Astrocyte (in vitro differentiated cells and primary cell): ENCODE data around the gene MYBBP1A. TPM values are rescaled to one million over a fixed set of nuclear protein-coding genes. Genes with fewer than 3 reads are reported as not detected.
"Not testable (repeated sequence)": the region's sequence is repeated elsewhere in the genome, so short reads cannot be mapped to it uniquely, and the experiment has no call there.

Experiments used
- DNase-seq: peaks from one replicate; pipeline ENCODE4 v3.0.0-alpha.2; 2010; ENCODE audit warnings: low read depth
- FAIRE-seq: peaks from 2 replicates; lab custom pipeline; 2011; peaks lifted over from hg19 to GRCh38; lab: Jason Lieb, UNC
- H2AFZ ChIP-seq: 2 replicates; pipeline ENCODE4 v1.6.0; 2012; ENCODE audit warnings: low read depth, low read length, inconsistent platforms
- H3K27ac ChIP-seq: 2 replicates; pipeline ENCODE4 v1.5.1; 2011; ENCODE audit warnings: low read depth, low read length, inconsistent platforms
- H3K27me3 ChIP-seq: 2 replicates; pipeline ENCODE4 v1.6.0; 2011; ENCODE audit warnings: low read length, inconsistent platforms; ENCODE audit not compliant: insufficient read depth
- H3K36me3 ChIP-seq: 2 replicates; pipeline ENCODE4 v1.5.1; 2011; ENCODE audit warnings: low read length, inconsistent platforms; ENCODE audit not compliant: insufficient read depth
- H3K4me1 ChIP-seq: 2 replicates; pipeline ENCODE4 v1.5.1; 2011; ENCODE audit warnings: low read length, inconsistent platforms; ENCODE audit not compliant: insufficient read depth
- H3K4me2 ChIP-seq: 2 replicates; pipeline ENCODE4 v1.6.0; 2012; ENCODE audit warnings: low read length, inconsistent platforms
- H3K4me3 ChIP-seq: 2 replicates; pipeline ENCODE4 v1.5.1; 2011; ENCODE audit warnings: low read depth, mild to moderate bottlenecking, low read length, inconsistent platforms; ENCODE audit not compliant: insufficient read depth
- H3K79me2 ChIP-seq: 2 replicates; pipeline ENCODE4 v1.6.0; 2012; ENCODE audit warnings: mild to moderate bottlenecking, low read length, inconsistent platforms; ENCODE audit not compliant: insufficient read depth
- H3K9ac ChIP-seq: 2 replicates; pipeline ENCODE4 v1.6.0; 2012; ENCODE audit warnings: mild to moderate bottlenecking, low read length, inconsistent platforms
- H3K9me3 ChIP-seq: 2 replicates; pipeline ENCODE4 v1.5.1; 2012; ENCODE audit warnings: low read depth, mild to moderate bottlenecking, low read length, inconsistent platforms; ENCODE audit not compliant: insufficient read depth
- H4K20me1 ChIP-seq: 2 replicates; pipeline ENCODE4 v1.6.0; 2012; ENCODE audit warnings: low read length, inconsistent platforms; ENCODE audit not compliant: insufficient read depth
- H3K27ac Mint-ChIP-seq: one replicate; pipeline ENCODE4 v1.8.0; 2021; ENCODE audit warnings: mild to moderate bottlenecking, mixed read lengths; ENCODE audit not compliant: unreplicated experiment
- H3K27me3 Mint-ChIP-seq: one replicate; pipeline ENCODE4 v1.8.0; 2021; ENCODE audit warnings: low read depth, mixed read lengths; ENCODE audit not compliant: unreplicated experiment
- H3K36me3 Mint-ChIP-seq: one replicate; pipeline ENCODE4 v1.8.0; 2021; ENCODE audit warnings: low read depth, mixed read lengths; ENCODE audit not compliant: unreplicated experiment
- H3K4me1 Mint-ChIP-seq: one replicate; pipeline ENCODE4 v1.8.0; 2021; ENCODE audit warnings: low read depth, mixed read lengths; ENCODE audit not compliant: unreplicated experiment
- H3K4me3 Mint-ChIP-seq: one replicate; pipeline ENCODE4 v1.8.0; 2021; ENCODE audit warnings: mild to moderate bottlenecking, moderate library complexity, mixed read lengths; ENCODE audit not compliant: unreplicated experiment
- H3K9me3 Mint-ChIP-seq: one replicate; pipeline ENCODE4 v1.8.0; 2021; ENCODE audit warnings: mild to moderate bottlenecking, mixed read lengths; ENCODE audit not compliant: unreplicated experiment
- EZH2 ChIP-seq: IDR thresholded peaks from 2 replicates; pipeline ENCODE4 v1.6.1; 2012; ENCODE audit warnings: mild to moderate bottlenecking, low read length, inconsistent platforms; ENCODE audit not compliant: insufficient read depth
- total RNA-seq: library from RNA; stranded (reverse); gene quantifications from 2 replicates; pipeline ENCODE4 v1.2.1, GENCODE V29; 2021
- TF ChIP-seq, protein P1 (sequence below): IDR thresholded peaks from 2 replicates; pipeline ENCODE4 v1.5.1; 2011; ENCODE audit warnings: low read depth, mild to moderate bottlenecking, inconsistent platforms, low read length, moderate library complexity; ENCODE audit not compliant: insufficient read depth

The MYBBP1A gene
- total RNA-seq, 1 donor from 2014 or later: 71.1 TPM

DNA sequence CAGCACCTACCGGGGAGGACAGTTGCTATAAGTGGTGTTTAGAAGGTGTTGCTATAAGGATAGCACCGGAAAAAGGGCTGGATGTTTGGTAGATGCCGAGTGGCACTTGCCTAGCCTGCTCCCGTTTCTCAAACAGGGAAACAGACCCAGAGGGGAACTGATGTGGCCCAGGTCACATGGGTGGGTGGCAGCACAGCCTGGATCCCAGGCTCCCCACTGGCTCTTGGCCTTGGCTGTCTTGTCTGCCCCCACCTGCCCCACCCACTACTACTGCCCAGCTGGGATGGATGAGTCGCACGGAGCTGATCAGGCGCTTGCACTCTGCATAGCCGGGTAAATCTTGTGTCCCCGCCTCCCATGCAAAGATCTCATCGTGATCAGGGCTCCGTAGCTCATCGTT, 36.3 kb upstream of the MYBBP1A start:
- Histone ChIP-seq H3K9me3 (no peaks in the 10 kb centered on the region), H3K36me3 (no peaks in the 10 kb centered on the region), H3K4me2 (no peak overlapping the region), H3K79me2 (no peaks in the 10 kb centered on the region), H3K9ac (no peak overlapping the region), H3K27me3 (peaks cover 9% of the 10 kb centered on the region), H2AFZ (no peak overlapping the region), H3K27ac (no peak overlapping the region), H3K4me3 (no peak overlapping the region), H4K20me1 (no peaks in the 10 kb centered on the region), H3K4me1 (no peaks in the 10 kb centered on the region)
- Mint-ChIP-seq H3K27me3 (peaks cover 51% of the 10 kb centered on the region), H3K27ac (no peak overlapping the region), H3K4me3 (no peak overlapping the region), H3K36me3 (no peaks in the 10 kb centered on the region), H3K4me1 (no peaks in the 10 kb centered on the region), H3K9me3 (no peaks in the 10 kb centered on the region)
- peak; percentile 10 for DNase-seq
- TF ChIP-seq, protein P1, sequence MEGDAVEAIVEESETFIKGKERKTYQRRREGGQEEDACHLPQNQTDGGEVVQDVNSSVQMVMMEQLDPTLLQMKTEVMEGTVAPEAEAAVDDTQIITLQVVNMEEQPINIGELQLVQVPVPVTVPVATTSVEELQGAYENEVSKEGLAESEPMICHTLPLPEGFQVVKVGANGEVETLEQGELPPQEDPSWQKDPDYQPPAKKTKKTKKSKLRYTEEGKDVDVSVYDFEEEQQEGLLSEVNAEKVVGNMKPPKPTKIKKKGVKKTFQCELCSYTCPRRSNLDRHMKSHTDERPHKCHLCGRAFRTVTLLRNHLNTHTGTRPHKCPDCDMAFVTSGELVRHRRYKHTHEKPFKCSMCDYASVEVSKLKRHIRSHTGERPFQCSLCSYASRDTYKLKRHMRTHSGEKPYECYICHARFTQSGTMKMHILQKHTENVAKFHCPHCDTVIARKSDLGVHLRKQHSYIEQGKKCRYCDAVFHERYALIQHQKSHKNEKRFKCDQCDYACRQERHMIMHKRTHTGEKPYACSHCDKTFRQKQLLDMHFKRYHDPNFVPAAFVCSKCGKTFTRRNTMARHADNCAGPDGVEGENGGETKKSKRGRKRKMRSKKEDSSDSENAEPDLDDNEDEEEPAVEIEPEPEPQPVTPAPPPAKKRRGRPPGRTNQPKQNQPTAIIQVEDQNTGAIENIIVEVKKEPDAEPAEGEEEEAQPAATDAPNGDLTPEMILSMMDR: no peak
- no peak for TF ChIP-seq EZH2
- FAIRE-seq: no peak

DNA sequence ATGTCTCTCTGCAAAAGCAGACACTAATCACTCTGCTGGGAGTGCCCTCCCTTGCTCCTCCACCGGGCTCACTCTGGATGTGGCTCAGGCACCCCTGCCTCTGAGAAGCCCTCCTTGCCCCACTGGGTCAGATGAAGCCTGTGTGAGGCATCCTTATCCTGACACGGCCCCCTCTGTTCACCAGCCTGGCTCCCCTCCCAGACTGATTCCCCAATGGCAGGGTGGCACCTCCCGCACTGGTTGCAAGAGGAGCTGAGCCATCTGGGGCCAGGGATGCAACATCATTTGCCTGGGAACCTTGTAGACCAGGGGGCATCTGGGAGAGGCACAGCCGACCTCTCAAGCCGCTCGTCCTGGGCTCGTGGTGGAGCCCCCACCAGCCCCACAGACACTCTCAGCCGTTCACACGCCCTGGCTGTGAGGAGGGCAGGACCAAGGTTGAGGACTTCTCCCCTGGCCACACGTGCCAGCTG, 35.8 kb upstream of the MYBBP1A start:
- no peak overlapping the region for H3K27ac ChIP-seq
- H3K9me3 ChIP-seq: no peaks in the 10 kb centered on the region
- H3K36me3 ChIP-seq: no peaks in the 10 kb centered on the region
- DNase-seq (no peak), FAIRE-seq (no peak)
- peaks cover 14% of the 10 kb centered on the region for H3K27me3 ChIP-seq
- Mint-ChIP-seq H3K27ac (no peak overlapping the region), H3K4me1 (no peaks in the 10 kb centered on the region), H3K36me3 (no peaks in the 10 kb centered on the region), H3K27me3 (peaks cover 56% of the 10 kb centered on the region), H3K9me3 (peaks cover 3% of the 10 kb centered on the region), H3K4me3 (no peak overlapping the region)
- TF ChIP-seq EZH2: no peak
- no peak overlapping the region for H3K4me3 ChIP-seq
- H3K4me1 ChIP-seq: no peaks in the 10 kb centered on the region
- no peaks in the 10 kb centered on the region for H3K79me2 ChIP-seq
- H3K4me2 ChIP-seq: no peak overlapping the region
- no peak overlapping the region for H3K9ac ChIP-seq
- no peak overlapping the region for H2AFZ ChIP-seq
- H4K20me1 ChIP-seq: no peaks in the 10 kb centered on the region

DNA sequence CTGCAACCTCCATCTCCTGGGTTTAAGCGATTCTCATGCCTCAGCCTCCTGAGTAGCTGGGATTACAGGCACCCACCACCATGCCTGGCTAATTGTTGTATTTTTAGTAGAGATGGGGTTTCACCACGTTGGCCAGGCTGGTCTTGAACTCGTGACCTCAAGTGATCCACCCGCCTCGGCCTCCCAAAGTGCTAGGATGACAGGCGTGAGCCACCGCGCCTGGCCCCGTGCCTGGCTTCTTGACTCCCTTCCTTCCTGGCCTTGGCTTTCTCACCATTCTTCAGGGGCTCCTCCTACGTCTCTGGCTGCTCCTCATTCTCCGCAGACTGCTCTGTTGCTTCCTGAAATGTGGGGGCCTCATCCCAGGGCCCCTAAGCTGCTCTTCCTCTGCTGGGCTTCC, 34.9 kb upstream of the MYBBP1A start:
- H3K4me1 Mint-ChIP-seq, H3K4me3 Mint-ChIP-seq, H3K36me3 ChIP-seq, H3K4me2 ChIP-seq, H3K36me3 Mint-ChIP-seq, H3K4me1 ChIP-seq, H3K27ac Mint-ChIP-seq, H3K9ac ChIP-seq, H2AFZ ChIP-seq, FAIRE-seq, H4K20me1 ChIP-seq, H3K27ac ChIP-seq, DNase-seq, H3K79me2 ChIP-seq, H3K9me3 Mint-ChIP-seq, H3K9me3 ChIP-seq, H3K4me3 ChIP-seq: not testable (repeated sequence)
- peaks cover 23% of the 10 kb centered on the region for H3K27me3 ChIP-seq
- H3K27me3 Mint-ChIP-seq: peaks cover 65% of the 10 kb centered on the region
